Heart left ventricle (tissue), 16 donors: ENCODE data around the gene TBX10. TPM values are rescaled to one million over a fixed set of nuclear protein-coding genes. Genes with fewer than 3 reads are reported as not detected.
"Not testable (repeated sequence)": the region's sequence is repeated elsewhere in the genome, so short reads cannot be mapped to it uniquely, and the experiment has no call there.

Experiments
- ATAC-seq, 4 donors: fragments of 200-7000 bp; cut with Tn5 transposase; one replicate each; pipeline ENCODE4 v1.9.1; 2020 to 2022; ENCODE audit warnings: moderate library complexity in 4 of 4, mild to moderate bottlenecking in 3 of 4, moderate number of reproducible peaks in 1 of 4
- DNase-seq, 5 donors: peaks; one replicate each; pipeline ENCODE4 v3.0.0-alpha.2; 2020
- H3K27ac ChIP-seq, 12 donors: fragments of 200-600 bp; sonication (generic) in 4 of 12; one replicate each; pipeline versions ENCODE4 v1.5.0 to v1.8.0; 2016 to 2022; ENCODE audit warnings: mild to moderate bottlenecking in 2 of 12
- H3K27me3 ChIP-seq, 9 donors: fragments of 200-600 bp; sonication (generic) in 2 of 9; one replicate each; pipeline versions ENCODE4 v1.5.1 to v1.8.0; 2016 to 2022; ENCODE audit warnings: mild to moderate bottlenecking in 3 of 9
- H3K36me3 ChIP-seq, 9 donors: fragments of 200-600 bp; sonication (generic) in 2 of 9; one replicate each; pipeline versions ENCODE4 v1.5.0 to v1.8.0; 2018 to 2022; ENCODE audit warnings: mild to moderate bottlenecking in 2 of 9
- H3K4me1 ChIP-seq, 12 donors: fragments of 200-600 bp; sonication (generic) in 4 of 12; one replicate each; pipeline versions ENCODE4 v1.5.0 to v1.8.0; 2016 to 2022; ENCODE audit warnings: mild to moderate bottlenecking in 3 of 12
- H3K4me3 ChIP-seq, 12 donors: fragments of 200-600 bp; sonication (generic) in 4 of 12; one replicate each; pipeline versions ENCODE4 v1.5.0 to v1.8.0; 2017 to 2022; ENCODE audit warnings: mild to moderate bottlenecking in 9 of 12, moderate library complexity in 4 of 12
- H3K9me3 ChIP-seq, 12 donors: fragments of 200-600 bp; sonication (generic) in 4 of 12; one replicate each; pipeline versions ENCODE4 v1.5.0 to v1.8.0; 2016 to 2022; ENCODE audit warnings: mild to moderate bottlenecking in 1 of 12
- CTCF ChIP-seq, 12 donors: fragments of 200-600 bp; sonication (generic) in 4 of 12; IDR thresholded peaks; one replicate each; pipeline versions ENCODE4 v1.5.0 to v1.8.0; 2018 to 2022; ENCODE audit warnings: antibody characterized with exemption in 12 of 12, mild to moderate bottlenecking in 5 of 12
- POLR2A ChIP-seq, 2 donors: fragments of 450-650 bp; IDR thresholded peaks; one replicate each; pipeline ENCODE4 v1.6.1; 2017; ENCODE audit warnings: antibody characterized with exemption in 2 of 2, mild to moderate bottlenecking in 2 of 2, moderate library complexity in 2 of 2
- WGBS, 4 donors: extraction: QIAGEN DNeasy Blood & Tissue Kit in 2 of 4; methylation state at CpG; one replicate each; pipeline versions ENCODE4 v1.1.5 to v1.1.7; 2013 to 2018; 5-methylcytosine and 5-hydroxymethylcytosine counted together
- intact Hi-C, 10 donors: fragments of 100-400 bp; cut with DNase I; formaldehyde crosslinking; loops; one replicate each; pipeline versions ENCODE4 v1.11.1 to v1.14.2; 2022
- polyA plus RNA-seq, 2 donors: library from polyadenylated mRNA; stranded (reverse); fragments of 200-250 nt; gene quantifications; one replicate each; pipeline ENCODE4 v1.2.3, GENCODE V29; 2013
- total RNA-seq, 9 donors: library from RNA; depleted of rRNA in 2 of 9; stranded (reverse); fragments of >200 nt in 2 of 9; fragmentation: NEBNext Ultra II Directional in 3 of 9; extraction: Animal tissue kit (Norgen Biotek cat#: 25700) in 3 of 9; gene quantifications; one replicate each; pipeline versions ENCODE4 v1.1.0 to v1.2.4, GENCODE V29; 2016 to 2023
- donor health status: ischemic (EF 13 %, LVEDD 7.1; RV severe dilation, severe dysfunction).
- donor health status: healthy with polysubstance abuse.
- donor health status: DM: no; HTN: yes; CAD: no.
- donor health status: DM: no; HTN: no; CAD: no.
- donor health status: ischemic (EF 25% LVEDD 6.9; RV normal size, moderate dysfunction).
- donor health status: ischemic (EF 25% LVEDD 5.7; RV mildly dilated, moderate dysfunction).
- donor health status: healthy.
- donor health status: DM: yes; HTN: yes; CAD: no.
- donor health status: ischemic (EF 35%, LVEDD 5.7; RV mildly dilated, moderate dysfunction).
- donor health status: nonischemic (EF 11% LVEDD 7.7; RV severe dilation, severe dysfunction).
- donor health status: DM: yes; HTN: yes; CAD: no.
- donor health status: PGD.
- donor health status: ischemic (EF 29% LVEDD 5.4; RV normal size, mild dysfunction).
- donor health status: nonischemic (EF 23%, LVEDD 6.1; RV moderate dilation, normal function).

Gene TBX10
- total and polyA plus RNA-seq, 11 donors: 0.11 to 0.30 TPM; not detected in 9

- 87 to 92% (median 89%) methylated on average over 9 to 22 of the region's 22 CpGs for WGBS, 4 donors
Observed at GRCh38 chr11:67663532-67664212, 24.1 kb upstream of the TBX10 start.

GRCh38 chr11:67662835-67663531 lies 23.4 kb upstream of the TBX10 start:
- DNase-seq (no peak), ATAC-seq (no peak)
- Histone ChIP-seq H3K4me3 (no peak overlapping the region), H3K4me1 (no peaks in the 10 kb centered on the region), H3K27me3 (no peaks in the 10 kb centered on the region), H3K27ac (no peak overlapping the region), H3K9me3 (no peaks in the 10 kb centered on the region), H3K36me3 (no peaks in the 10 kb centered on the region)
- 77 to 81% (median 80%) methylated on average over 19 of the region's 19 CpGs for WGBS, 4 donors
- TF ChIP-seq CTCF (IDR thresholded peaks at IDR 0.05) (no peak), POLR2A (IDR thresholded peaks at IDR 0.05) (no peak)
- intact Hi-C loops: loop anchor here in 2 of 10 donors (5.0 to 10.0 kb wide), 2 partner anchors 51 to 88 kb away; no protein-coding TSS in a partner anchor

More at GRCh38 chr11:67663532-67664212, 24.1 kb upstream of the TBX10 start:
- no peaks in the 10 kb centered on the region for H3K4me1 ChIP-seq
- no peaks in the 10 kb centered on the region for H3K9me3 ChIP-seq
- no peak for ATAC-seq
- H3K36me3 ChIP-seq: no peaks in the 10 kb centered on the region
- H3K4me3 ChIP-seq: no peak overlapping the region
- no peak for TF ChIP-seq POLR2A (IDR thresholded peaks at IDR 0.05)
- no peak for TF ChIP-seq CTCF (IDR thresholded peaks at IDR 0.05)
- no peak overlapping the region for H3K27ac ChIP-seq
- intact Hi-C loops: loop anchor here in 2 of 10 donors (5.0 to 10.0 kb wide), 2 partner anchors 51 to 89 kb away; no protein-coding TSS in a partner anchor
- no peak for DNase-seq
- H3K27me3 ChIP-seq: no peaks in the 10 kb centered on the region

- Histone ChIP-seq H3K4me1 (no peaks in the 10 kb centered on the region), H3K9me3 (no peaks in the 10 kb centered on the region), H3K36me3 (no peaks in the 10 kb centered on the region), H3K27me3 (no peaks in the 10 kb centered on the region), H3K4me3 (no peak overlapping the region), H3K27ac (no peak overlapping the region)
- intact Hi-C loops: loop anchor here in 2 of 10 donors (5.0 to 10.0 kb wide), 2 partner anchors 50 to 87 kb away; no protein-coding TSS in a partner anchor
- DNase-seq (no peak), ATAC-seq (no peak)
- TF ChIP-seq POLR2A (IDR thresholded peaks at IDR 0.05) (no peak), CTCF (IDR thresholded peaks at IDR 0.05) (no peak)
- 85 to 90% (median 87%) methylated on average over 12 of the region's 12 CpGs for WGBS, 4 donors
Observed at GRCh38 chr11:67662142-67662834, 22.7 kb upstream of the TBX10 start.

- WGBS, 4 donors: 62 to 79% (median 76%) methylated on average over 5 of the region's 5 CpGs
- intact Hi-C loops: loop anchor here in 2 of 10 donors (5.0 to 10.0 kb wide), 2 partner anchors 48 to 86 kb away; no protein-coding TSS in a partner anchor
- H3K27ac ChIP-seq, H3K36me3 ChIP-seq, ATAC-seq, DNase-seq, H3K4me1 ChIP-seq, H3K4me3 ChIP-seq, H3K27me3 ChIP-seq, H3K9me3 ChIP-seq: not testable (repeated sequence)
Observed at GRCh38 chr11:67660752-67661151, 21.2 kb upstream of the TBX10 start.
